GM23338 (cell line): Measurements from ENCODE around the gene PTPRN2. TPM values are rescaled to one million over a fixed set of nuclear protein-coding genes. Genes with fewer than 3 reads are reported as not detected.

ENCODE experiments used
- ATAC-seq: fragments of 200-7000 bp; cut with Tn5 transposase; 3 replicates; pipeline ENCODE4 v1.9.1; 2020
- DNase-seq: peaks from one replicate; pipeline ENCODE4 v3.0.0-alpha.2; 2015; ENCODE audit warnings: low spot score
- H2AFZ ChIP-seq: fragments of 200-600 bp; sonication (generic); 2 replicates; pipeline ENCODE4 v1.8.0; 2016; ENCODE audit warnings: antibody characterized with exemption, mild to moderate bottlenecking, moderate library complexity
- H3F3A ChIP-seq: fragments of 200-600 bp; sonication (generic); replicated peaks from 2 replicates; pipeline ENCODE4 v1.8.0; 2017; ENCODE audit warnings: antibody characterized with exemption, mixed run types, low read depth
- H3K27ac ChIP-seq: fragments of 200-600 bp; sonication (generic); 2 replicates; pipeline ENCODE4 v1.6.1; 2016; ENCODE audit warnings: low read depth
- H3K27me3 ChIP-seq: fragments of 200-600 bp; sonication (generic); 2 replicates; pipeline ENCODE4 v1.8.0; 2016; ENCODE audit warnings: mild to moderate bottlenecking, mixed run types, moderate library complexity; ENCODE audit not compliant: insufficient read depth
- H3K36me3 ChIP-seq: fragments of 200-600 bp; sonication (generic); 2 replicates; pipeline ENCODE4 v1.8.0; 2016; ENCODE audit warnings: mild to moderate bottlenecking; ENCODE audit not compliant: insufficient read depth
- H3K4me1 ChIP-seq: fragments of 200-600 bp; sonication (generic); 2 replicates; pipeline ENCODE4 v1.8.0; 2016; ENCODE audit warnings: mild to moderate bottlenecking, moderate library complexity; ENCODE audit not compliant: insufficient read depth
- H3K4me2 ChIP-seq: fragments of 200-600 bp; sonication (generic); 2 replicates; pipeline ENCODE4 v1.7.1; 2017; ENCODE audit warnings: mixed run types
- H3K4me3 ChIP-seq: fragments of 200-600 bp; sonication (generic); 2 replicates; pipeline ENCODE4 v1.6.1; 2016; ENCODE audit warnings: mixed run types
- H3K79me2 ChIP-seq: fragments of 200-600 bp; sonication (generic); replicated peaks from 2 replicates; pipeline ENCODE4 v1.8.0; 2017; ENCODE audit warnings: mild to moderate bottlenecking; ENCODE audit not compliant: insufficient read depth
- H3K9me2 ChIP-seq: fragments of 200-600 bp; sonication (generic); 2 replicates; pipeline ENCODE4 v1.8.0; 2017; ENCODE audit not compliant: insufficient read depth
- H4K20me1 ChIP-seq: fragments of 200-600 bp; sonication (generic); replicated peaks from 2 replicates; pipeline ENCODE4 v1.8.0; 2017; ENCODE audit warnings: mild to moderate bottlenecking; ENCODE audit not compliant: insufficient read depth
- H3K27ac Mint-ChIP-seq: 2 replicates; pipeline ENCODE4 v1.8.0; 2020; ENCODE audit warnings: inconsistent platforms, mild to moderate bottlenecking, moderate library complexity, mixed read lengths
- H3K27me3 Mint-ChIP-seq: 3 replicates; pipeline ENCODE4 v1.8.0; 2022; ENCODE audit warnings: low read depth, mild to moderate bottlenecking, moderate library complexity, mixed read lengths, inconsistent platforms; ENCODE audit not compliant: insufficient read depth, poor library complexity
- H3K36me3 Mint-ChIP-seq: 3 replicates; pipeline ENCODE4 v1.8.0; 2021; ENCODE audit warnings: low read depth, mild to moderate bottlenecking, inconsistent platforms, moderate library complexity, mixed read lengths
- H3K4me1 Mint-ChIP-seq: 3 replicates; pipeline ENCODE4 v1.8.0; 2020; ENCODE audit warnings: mild to moderate bottlenecking, inconsistent platforms, mixed read lengths
- H3K4me3 Mint-ChIP-seq: 3 replicates; pipeline ENCODE4 v1.8.0; 2021; ENCODE audit warnings: moderate library complexity, mild to moderate bottlenecking, inconsistent platforms, mixed read lengths
- H3K9me3 Mint-ChIP-seq: 3 replicates; pipeline ENCODE4 v1.8.0; 2020; ENCODE audit warnings: moderate library complexity, mild to moderate bottlenecking, inconsistent platforms, mixed read lengths
- JUNB ChIP-seq: IDR thresholded peaks from one replicate; pipeline ENCODE4 v1.6.1; 2016; ENCODE audit warnings: antibody characterized with exemption; ENCODE audit not compliant: unreplicated experiment
- NANOG ChIP-seq: IDR thresholded peaks from 2 replicates; pipeline ENCODE4 v1.6.1; 2016; ENCODE audit warnings: antibody characterized with exemption, borderline replicate concordance
- polyA plus RNA-seq: library from polyadenylated mRNA; unstranded; fragments of >200 nt; fragmentation: Nextera tagmentation; extraction: Ambion mirVana; gene quantifications from 2 replicates; pipeline ENCODE4 v1.2.1, GENCODE V29; 2016
- total RNA-seq: library from RNA; depleted of rRNA; stranded (reverse); fragments of >200 nt; shearing (Covaris generic); gene quantifications from 2 replicates; pipeline ENCODE4 v1.2.3, GENCODE V29; 2014
- TF ChIP-seq, protein P1 (sequence below): fragments of 250-450 bp; sonication (Bioruptor Pico); IDR thresholded peaks from 2 replicates; pipeline ENCODE4 v1.5.0; 2020; ENCODE audit warnings: mild to moderate bottlenecking, moderate library complexity

Gene PTPRN2
- total and polyA plus RNA-seq, 2 experiments from 2014 or later = 0.87 to 4.0 TPM

DNA sequence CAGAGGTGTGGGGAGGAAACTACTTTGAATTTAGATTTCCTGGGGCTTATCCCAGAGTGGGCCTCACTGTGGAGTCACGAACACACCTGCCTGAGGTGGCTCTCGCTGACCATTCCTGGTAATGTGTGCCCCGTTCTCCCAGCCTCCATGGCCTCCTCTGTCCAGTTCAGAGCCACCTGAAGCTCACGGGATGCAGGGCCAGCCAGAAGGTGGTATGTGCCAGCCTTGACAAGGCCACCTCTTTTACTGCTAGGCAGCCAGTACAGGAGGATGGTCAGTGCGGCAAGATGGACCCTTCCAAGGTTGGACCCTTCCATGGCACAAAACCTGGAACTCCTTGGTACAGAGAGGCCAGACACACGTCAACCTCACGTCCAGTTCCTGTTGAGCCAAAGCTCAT, 1040.5 kb downstream of the PTPRN2 start (continued):
- TF ChIP-seq, protein P1, sequence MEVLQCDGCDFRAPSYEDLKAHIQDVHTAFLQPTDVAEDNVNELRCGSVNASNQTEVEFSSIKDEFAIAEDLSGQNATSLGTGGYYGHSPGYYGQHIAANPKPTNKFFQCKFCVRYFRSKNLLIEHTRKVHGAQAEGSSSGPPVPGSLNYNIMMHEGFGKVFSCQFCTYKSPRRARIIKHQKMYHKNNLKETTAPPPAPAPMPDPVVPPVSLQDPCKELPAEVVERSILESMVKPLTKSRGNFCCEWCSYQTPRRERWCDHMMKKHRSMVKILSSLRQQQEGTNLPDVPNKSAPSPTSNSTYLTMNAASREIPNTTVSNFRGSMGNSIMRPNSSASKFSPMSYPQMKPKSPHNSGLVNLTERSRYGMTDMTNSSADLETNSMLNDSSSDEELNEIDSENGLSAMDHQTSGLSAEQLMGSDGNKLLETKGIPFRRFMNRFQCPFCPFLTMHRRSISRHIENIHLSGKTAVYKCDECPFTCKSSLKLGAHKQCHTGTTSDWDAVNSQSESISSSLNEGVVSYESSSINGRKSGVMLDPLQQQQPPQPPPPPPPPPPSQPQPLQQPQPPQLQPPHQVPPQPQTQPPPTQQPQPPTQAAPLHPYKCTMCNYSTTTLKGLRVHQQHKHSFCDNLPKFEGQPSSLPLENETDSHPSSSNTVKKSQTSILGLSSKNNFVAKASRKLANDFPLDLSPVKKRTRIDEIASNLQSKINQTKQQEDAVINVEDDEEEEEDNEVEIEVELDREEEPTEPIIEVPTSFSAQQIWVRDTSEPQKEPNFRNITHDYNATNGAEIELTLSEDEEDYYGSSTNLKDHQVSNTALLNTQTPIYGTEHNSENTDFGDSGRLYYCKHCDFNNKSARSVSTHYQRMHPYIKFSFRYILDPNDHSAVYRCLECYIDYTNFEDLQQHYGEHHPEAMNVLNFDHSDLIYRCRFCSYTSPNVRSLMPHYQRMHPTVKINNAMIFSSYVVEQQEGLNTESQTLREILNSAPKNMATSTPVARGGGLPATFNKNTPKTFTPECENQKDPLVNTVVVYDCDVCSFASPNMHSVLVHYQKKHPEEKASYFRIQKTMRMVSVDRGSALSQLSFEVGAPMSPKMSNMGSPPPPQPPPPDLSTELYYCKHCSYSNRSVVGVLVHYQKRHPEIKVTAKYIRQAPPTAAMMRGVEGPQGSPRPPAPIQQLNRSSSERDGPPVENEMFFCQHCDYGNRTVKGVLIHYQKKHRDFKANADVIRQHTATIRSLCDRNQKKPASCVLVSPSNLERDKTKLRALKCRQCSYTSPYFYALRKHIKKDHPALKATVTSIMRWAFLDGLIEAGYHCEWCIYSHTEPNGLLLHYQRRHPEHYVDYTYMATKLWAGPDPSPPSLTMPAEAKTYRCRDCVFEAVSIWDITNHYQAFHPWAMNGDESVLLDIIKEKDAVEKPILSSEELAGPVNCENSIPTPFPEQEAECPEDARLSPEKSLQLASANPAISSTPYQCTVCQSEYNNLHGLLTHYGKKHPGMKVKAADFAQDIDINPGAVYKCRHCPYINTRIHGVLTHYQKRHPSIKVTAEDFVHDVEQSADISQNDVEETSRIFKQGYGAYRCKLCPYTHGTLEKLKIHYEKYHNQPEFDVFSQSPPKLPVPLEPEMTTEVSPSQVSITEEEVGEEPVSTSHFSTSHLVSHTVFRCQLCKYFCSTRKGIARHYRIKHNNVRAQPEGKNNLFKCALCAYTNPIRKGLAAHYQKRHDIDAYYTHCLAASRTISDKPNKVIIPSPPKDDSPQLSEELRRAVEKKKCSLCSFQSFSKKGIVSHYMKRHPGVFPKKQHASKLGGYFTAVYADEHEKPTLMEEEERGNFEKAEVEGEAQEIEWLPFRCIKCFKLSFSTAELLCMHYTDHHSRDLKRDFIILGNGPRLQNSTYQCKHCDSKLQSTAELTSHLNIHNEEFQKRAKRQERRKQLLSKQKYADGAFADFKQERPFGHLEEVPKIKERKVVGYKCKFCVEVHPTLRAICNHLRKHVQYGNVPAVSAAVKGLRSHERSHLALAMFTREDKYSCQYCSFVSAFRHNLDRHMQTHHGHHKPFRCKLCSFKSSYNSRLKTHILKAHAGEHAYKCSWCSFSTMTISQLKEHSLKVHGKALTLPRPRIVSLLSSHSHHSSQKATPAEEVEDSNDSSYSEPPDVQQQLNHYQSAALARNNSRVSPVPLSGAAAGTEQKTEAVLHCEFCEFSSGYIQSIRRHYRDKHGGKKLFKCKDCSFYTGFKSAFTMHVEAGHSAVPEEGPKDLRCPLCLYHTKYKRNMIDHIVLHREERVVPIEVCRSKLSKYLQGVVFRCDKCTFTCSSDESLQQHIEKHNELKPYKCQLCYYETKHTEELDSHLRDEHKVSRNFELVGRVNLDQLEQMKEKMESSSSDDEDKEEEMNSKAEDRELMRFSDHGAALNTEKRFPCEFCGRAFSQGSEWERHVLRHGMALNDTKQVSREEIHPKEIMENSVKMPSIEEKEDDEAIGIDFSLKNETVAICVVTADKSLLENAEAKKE (CRISPR knock-in tag) = no peak
- TF ChIP-seq NANOG = no peak

DNA sequence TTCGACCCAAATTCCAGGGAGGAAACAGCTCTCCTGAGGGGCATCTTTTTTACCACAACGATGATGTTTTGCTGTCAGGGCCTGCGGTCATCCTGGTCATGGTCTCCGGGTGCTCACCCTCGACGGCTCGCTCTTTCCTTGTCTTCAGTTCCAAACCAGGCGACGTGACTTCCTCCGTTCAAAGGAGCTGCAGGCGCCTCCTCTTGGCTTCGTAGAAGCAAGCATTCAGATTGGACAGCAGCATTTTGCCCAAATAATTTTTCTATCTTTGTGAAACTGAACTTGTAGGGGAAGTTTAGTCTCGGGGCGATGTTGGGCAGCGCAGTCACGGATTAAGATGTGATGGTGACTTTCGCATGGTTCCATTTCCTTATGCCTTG, 1042.0 kb downstream of the PTPRN2 start:
- ATAC-seq = no peak
- H3K27me3 Mint-ChIP-seq = peaks cover 6% of the 10 kb centered on the region
- no peak overlapping the region for H2AFZ ChIP-seq
- peaks cover 100% of the 10 kb centered on the region for H3K9me3 Mint-ChIP-seq
- TF ChIP-seq, protein P1 (CRISPR knock-in tag) = no peak
- TF ChIP-seq JUNB = no peak
- H3K4me3 ChIP-seq = no peak overlapping the region
- H3K79me2 ChIP-seq = no peaks in the 10 kb centered on the region
- H3K4me2 ChIP-seq = no peak overlapping the region
- H3K36me3 Mint-ChIP-seq = peaks cover 62% of the 10 kb centered on the region
- H3K27me3 ChIP-seq = no peaks in the 10 kb centered on the region
- H3K4me3 Mint-ChIP-seq = no peak overlapping the region
- H3K27ac Mint-ChIP-seq = no peak overlapping the region
- no peaks in the 10 kb centered on the region for H3K4me1 Mint-ChIP-seq
- no peaks in the 10 kb centered on the region for H3K4me1 ChIP-seq
- no peaks in the 10 kb centered on the region for H3F3A ChIP-seq
- H3K27ac ChIP-seq = no peak overlapping the region
- no peak for DNase-seq
- no peaks in the 10 kb centered on the region for H4K20me1 ChIP-seq
- no peaks in the 10 kb centered on the region for H3K36me3 ChIP-seq
- no peaks in the 10 kb centered on the region for H3K9me2 ChIP-seq
